Measurements from ENCODE around the gene ERGIC1. TPM values are rescaled to one million over a fixed set of nuclear protein-coding genes. Genes with fewer than 3 reads are reported as not detected.

Gene ERGIC1
- total RNA-seq, 4 donors from 2014 or later = 54.4 to 108 (median 88.0) TPM

DNA sequence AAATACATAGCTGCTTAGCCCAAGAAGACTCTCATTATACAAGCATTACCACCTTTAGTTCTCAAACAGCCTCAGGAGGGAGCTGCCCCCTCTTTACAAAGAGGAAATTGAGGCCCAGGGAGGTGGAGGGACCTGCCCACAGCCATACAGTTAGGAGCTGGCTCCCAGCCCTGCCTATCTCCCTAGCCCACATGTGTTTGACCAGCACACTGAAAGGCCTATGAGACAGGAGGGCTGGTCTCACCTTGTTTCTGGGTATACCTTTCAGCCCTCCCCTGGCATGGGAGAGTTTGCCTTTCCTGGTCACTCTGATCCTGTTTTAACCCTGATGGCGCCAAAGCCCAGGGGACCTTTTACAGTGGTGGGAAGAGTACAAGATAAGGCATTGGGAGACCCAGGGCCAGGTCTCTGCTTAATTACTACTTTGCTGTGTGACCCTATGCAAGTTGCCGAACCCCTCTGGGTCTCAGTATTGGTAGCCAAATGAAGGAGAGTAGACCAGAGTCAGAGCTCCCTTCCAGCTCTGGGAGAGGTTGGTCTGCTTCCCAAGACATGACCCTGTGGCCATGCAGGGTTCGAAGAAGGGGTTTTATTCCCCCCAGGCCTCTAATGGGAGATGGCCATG lies 64.3 kb downstream of the ERGIC1 start:
- intact Hi-C loops (cut with DNase I; ENCODE audit: low total_unique reads) = no loop called here
- in situ Hi-C loops (cut with MboI; ENCODE audit: low sequenced_read_pairs in 4 of 4) = no loop called here
- Histone ChIP-seq H3K27me3 (no peaks in the 10 kb centered on the region), H3K36me3 (no peaks in the 10 kb centered on the region), H3K4me1 (peaks cover 54 to 69% of the 10 kb centered on the region in 2 donors), H3K4me3 (no peak overlapping the region), H3K27ac (peak overlapping the region; percentile 79 to 92 (median 84)), H3K9me3 (no peaks in the 10 kb centered on the region)
- TF ChIP-seq, protein P1, sequence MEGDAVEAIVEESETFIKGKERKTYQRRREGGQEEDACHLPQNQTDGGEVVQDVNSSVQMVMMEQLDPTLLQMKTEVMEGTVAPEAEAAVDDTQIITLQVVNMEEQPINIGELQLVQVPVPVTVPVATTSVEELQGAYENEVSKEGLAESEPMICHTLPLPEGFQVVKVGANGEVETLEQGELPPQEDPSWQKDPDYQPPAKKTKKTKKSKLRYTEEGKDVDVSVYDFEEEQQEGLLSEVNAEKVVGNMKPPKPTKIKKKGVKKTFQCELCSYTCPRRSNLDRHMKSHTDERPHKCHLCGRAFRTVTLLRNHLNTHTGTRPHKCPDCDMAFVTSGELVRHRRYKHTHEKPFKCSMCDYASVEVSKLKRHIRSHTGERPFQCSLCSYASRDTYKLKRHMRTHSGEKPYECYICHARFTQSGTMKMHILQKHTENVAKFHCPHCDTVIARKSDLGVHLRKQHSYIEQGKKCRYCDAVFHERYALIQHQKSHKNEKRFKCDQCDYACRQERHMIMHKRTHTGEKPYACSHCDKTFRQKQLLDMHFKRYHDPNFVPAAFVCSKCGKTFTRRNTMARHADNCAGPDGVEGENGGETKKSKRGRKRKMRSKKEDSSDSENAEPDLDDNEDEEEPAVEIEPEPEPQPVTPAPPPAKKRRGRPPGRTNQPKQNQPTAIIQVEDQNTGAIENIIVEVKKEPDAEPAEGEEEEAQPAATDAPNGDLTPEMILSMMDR (IDR thresholded peaks at IDR 0.05 in 4 of 5, conservative IDR thresholded peaks at IDR 0.05 in 1 of 5) = no peak
- no peak for TF ChIP-seq POLR2A (IDR thresholded peaks at IDR 0.05)
- ATAC-seq (no peak), DNase-seq (no peak)

DNA sequence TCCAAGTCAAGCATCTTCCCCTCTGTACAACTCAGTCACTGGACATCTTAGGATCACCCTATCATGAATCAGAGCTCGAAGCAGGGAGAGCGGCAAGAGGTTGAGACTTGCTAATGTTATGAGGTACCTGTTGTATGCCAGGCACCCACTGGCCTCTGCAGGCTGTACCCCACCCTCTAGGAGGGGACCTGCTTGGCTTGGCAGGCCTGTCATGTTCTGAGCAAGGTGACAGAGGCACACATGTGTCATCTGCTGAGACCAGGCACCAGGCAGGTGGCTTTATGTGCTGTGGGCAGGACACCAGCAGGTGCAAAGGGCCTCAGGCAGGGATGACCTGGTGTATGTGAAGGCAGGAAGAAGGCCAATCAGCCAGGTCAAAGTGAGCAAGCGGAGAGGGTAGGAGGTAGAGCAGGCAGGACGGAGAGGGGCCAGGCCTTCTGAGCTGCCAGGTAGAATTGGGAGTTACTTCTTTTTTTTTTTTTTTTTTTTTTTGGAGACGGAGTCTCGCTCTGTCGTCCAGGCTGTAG lies 64.9 kb downstream of the ERGIC1 start:
- ATAC-seq (no peak), DNase-seq (no peak)
- Histone ChIP-seq H3K36me3 (no peaks in the 10 kb centered on the region), H3K4me3 (no peak overlapping the region), H3K9me3 (no peaks in the 10 kb centered on the region), H3K27ac (peak overlapping the region; percentile 79 to 92 (median 84)), H3K4me1 (peaks cover 59 to 73% of the 10 kb centered on the region in 2 donors), H3K27me3 (no peaks in the 10 kb centered on the region)
- intact Hi-C loops (cut with DNase I; ENCODE audit: low total_unique reads) = no loop called here
- in situ Hi-C loops (cut with MboI; ENCODE audit: low sequenced_read_pairs in 4 of 4) = no loop called here
- no peak for TF ChIP-seq POLR2A (IDR thresholded peaks at IDR 0.05)
- TF ChIP-seq, protein P1 (IDR thresholded peaks at IDR 0.05 in 4 of 5, conservative IDR thresholded peaks at IDR 0.05 in 1 of 5) = no peak

DNA sequence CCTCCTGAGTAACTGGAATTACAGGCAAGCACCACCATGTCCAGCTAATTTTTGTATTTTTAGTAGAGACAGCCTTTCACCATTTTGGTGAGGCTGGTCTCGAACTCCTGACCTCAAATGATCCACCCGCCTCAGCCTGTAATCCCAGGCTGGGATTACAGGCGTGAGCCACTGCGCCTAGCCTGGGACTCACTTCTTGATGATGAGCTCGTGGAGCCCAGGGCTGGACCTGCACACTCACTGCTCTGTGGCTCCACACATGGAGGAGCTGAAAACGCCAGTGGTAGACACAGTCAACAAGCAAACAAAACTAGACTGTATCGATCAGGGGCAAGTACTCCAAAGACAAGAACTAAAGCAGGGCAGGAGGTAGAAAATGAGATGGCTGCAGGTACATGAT lies 65.4 kb downstream of the ERGIC1 start:
- Histone ChIP-seq H3K27ac (peak overlapping the region; percentile 85 to 94 (median 92)), H3K27me3 (no peaks in the 10 kb centered on the region), H3K9me3 (no peaks in the 10 kb centered on the region), H3K36me3 (no peaks in the 10 kb centered on the region), H3K4me3 (no peak overlapping the region), H3K4me1 (peaks cover 64 to 78% of the 10 kb centered on the region in 2 donors)
- intact Hi-C loops (cut with DNase I; ENCODE audit: low total_unique reads) (no loop called here), in situ Hi-C loops (cut with MboI; ENCODE audit: low sequenced_read_pairs in 4 of 4) (no loop called here)
- DNase-seq = no peak
- TF ChIP-seq POLR2A (IDR thresholded peaks at IDR 0.05) = no peak
- TF ChIP-seq, protein P1 (IDR thresholded peaks at IDR 0.05 in 4 of 5, conservative IDR thresholded peaks at IDR 0.05 in 1 of 5) = no peak
- no peak for ATAC-seq

DNA sequence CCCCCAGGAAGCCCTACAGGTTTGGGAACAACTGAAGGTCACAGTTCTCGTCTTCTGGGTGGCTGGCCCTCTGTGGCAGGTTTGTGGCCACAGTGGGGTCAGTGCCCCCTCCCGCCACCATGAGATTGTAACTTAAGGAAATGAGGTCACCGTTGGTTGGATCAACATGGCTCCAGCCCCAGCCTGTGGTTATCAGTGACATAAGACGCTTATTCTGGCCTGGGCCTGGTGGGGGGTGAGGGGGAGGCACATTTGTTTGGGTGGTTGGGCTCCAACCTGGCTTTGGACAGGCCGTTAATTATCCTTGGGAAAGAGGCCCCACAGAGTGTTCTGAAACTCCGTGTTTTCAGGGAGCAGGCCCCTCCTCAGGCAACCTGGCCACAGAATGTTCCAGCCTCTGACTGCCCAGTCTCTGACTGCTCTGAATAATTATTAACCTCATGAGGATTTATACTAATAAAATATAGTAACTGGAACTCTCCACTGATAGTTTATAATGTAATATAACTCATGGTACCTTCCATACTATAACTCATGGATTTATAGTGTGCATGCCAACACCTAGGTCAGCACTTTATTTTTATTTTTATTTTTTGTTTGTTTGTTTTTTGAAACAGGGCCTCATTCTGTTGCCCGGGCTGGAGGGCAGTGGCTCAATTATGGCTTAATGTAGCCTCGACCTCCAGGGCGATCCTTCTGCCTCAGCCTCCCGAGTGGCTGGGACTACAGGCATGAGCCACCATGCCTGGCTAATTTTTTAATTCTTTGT lies 67.1 kb downstream of the ERGIC1 start:
- peaks cover 77 to 93% of the 10 kb centered on the region in 2 donors for H3K4me1 ChIP-seq
- H3K36me3 ChIP-seq = no peaks in the 10 kb centered on the region
- H3K4me3 ChIP-seq = no peak overlapping the region
- in situ Hi-C loops (cut with MboI; ENCODE audit: low sequenced_read_pairs in 4 of 4) (loop anchor here in 1 of 4 donors (10.0 kb wide), 1 partner anchor 66 kb away; the partner anchor contains the start of gene ERGIC1), intact Hi-C loops (cut with DNase I; ENCODE audit: low total_unique reads) (no loop called here)
- ATAC-seq (peak; percentile 4 to 12), DNase-seq (peak; percentile 53 to 69)
- no peaks in the 10 kb centered on the region for H3K27me3 ChIP-seq
- H3K9me3 ChIP-seq = no peaks in the 10 kb centered on the region
- TF ChIP-seq, protein P1 (IDR thresholded peaks at IDR 0.05 in 4 of 5, conservative IDR thresholded peaks at IDR 0.05 in 1 of 5) = no peak
- peak in 1 of 2 donors; percentile 23 for TF ChIP-seq POLR2A (IDR thresholded peaks at IDR 0.05)
- H3K27ac ChIP-seq = peak overlapping the region; percentile 85 to 94 (median 92)
